ENCODE data around the gene UBE2D2.
A peak's percentile ranks its signal among the peaks of the same experiment; 100 is the strongest.
"Not testable (repeated sequence)": the region's sequence is repeated elsewhere in the genome, so short reads cannot be mapped to it uniquely, and the experiment has no call there.

The UBE2D2 gene

GRCh38 chr5:139560752-139561654 is at the start of gene UBE2D2:
UBE2D2 (plus strand) TSS chr5:139561339; CDS start chr5:139561792, 453 bp downstream.
- peak; percentile 99 for DNase-seq

GRCh38 chr5:139512786-139513390 is 48.3 kb upstream of the UBE2D2 start:
- DNase-seq, result no peak

GRCh38 chr5:139513434-139513833 is 47.7 kb upstream of the UBE2D2 start:
- DNase-seq, result peak; percentile 91

GRCh38 chr5:139513852-139514485 is 47.2 kb upstream of the UBE2D2 start:
- DNase-seq, result no peak

GRCh38 chr5:139514486-139514856 is 46.7 kb upstream of the UBE2D2 start:
- no peak for DNase-seq

GRCh38 chr5:139517683-139518564 is 43.2 kb upstream of the UBE2D2 start:
- DNase-seq, result peak; percentile 96

- DNase-seq, result no peak
These were observed 37.3 kb upstream of the UBE2D2 start for GRCh38 chr5:139523635-139524445.

- DNase-seq, result no peak
These were observed 36.7 kb upstream of the UBE2D2 start for GRCh38 chr5:139524446-139524845.

GRCh38 chr5:139524940-139525585 is 36.1 kb upstream of the UBE2D2 start:
- DNase-seq, result no peak

- DNase-seq, result not testable (repeated sequence)
These were observed 35.4 kb upstream of the UBE2D2 start for GRCh38 chr5:139525586-139526308.

GRCh38 chr5:139526309-139527089 is 34.6 kb upstream of the UBE2D2 start:
- not testable (repeated sequence) for DNase-seq

GRCh38 chr5:139527090-139527470 is 34.1 kb upstream of the UBE2D2 start:
- DNase-seq, result not testable (repeated sequence)

- DNase-seq, result not testable (repeated sequence)
These were observed 33.2 kb upstream of the UBE2D2 start for GRCh38 chr5:139527896-139528467.

- DNase-seq, result not testable (repeated sequence)
These were observed 32.4 kb upstream of the UBE2D2 start for GRCh38 chr5:139528695-139529094.

GRCh38 chr5:139530079-139530478 is 31.1 kb upstream of the UBE2D2 start:
- not testable (repeated sequence) for DNase-seq

- no peak for DNase-seq
These were observed 29.4 kb upstream of the UBE2D2 start for GRCh38 chr5:139531772-139532169.

GRCh38 chr5:139543423-139543991 is 17.6 kb upstream of the UBE2D2 start:
- peak; percentile 75 for DNase-seq

- not testable (repeated sequence) for DNase-seq
These were observed 14.5 kb upstream of the UBE2D2 start for GRCh38 chr5:139546593-139546992.
